ENCODE measurements around the gene DBF4B. TPM values are rescaled to one million over a fixed set of nuclear protein-coding genes. Genes with fewer than 3 reads are reported as not detected.
"Not testable (repeated sequence)": the region's sequence is repeated elsewhere in the genome, so short reads cannot be mapped to it uniquely, and the experiment has no call there.

The DBF4B gene, protein sequence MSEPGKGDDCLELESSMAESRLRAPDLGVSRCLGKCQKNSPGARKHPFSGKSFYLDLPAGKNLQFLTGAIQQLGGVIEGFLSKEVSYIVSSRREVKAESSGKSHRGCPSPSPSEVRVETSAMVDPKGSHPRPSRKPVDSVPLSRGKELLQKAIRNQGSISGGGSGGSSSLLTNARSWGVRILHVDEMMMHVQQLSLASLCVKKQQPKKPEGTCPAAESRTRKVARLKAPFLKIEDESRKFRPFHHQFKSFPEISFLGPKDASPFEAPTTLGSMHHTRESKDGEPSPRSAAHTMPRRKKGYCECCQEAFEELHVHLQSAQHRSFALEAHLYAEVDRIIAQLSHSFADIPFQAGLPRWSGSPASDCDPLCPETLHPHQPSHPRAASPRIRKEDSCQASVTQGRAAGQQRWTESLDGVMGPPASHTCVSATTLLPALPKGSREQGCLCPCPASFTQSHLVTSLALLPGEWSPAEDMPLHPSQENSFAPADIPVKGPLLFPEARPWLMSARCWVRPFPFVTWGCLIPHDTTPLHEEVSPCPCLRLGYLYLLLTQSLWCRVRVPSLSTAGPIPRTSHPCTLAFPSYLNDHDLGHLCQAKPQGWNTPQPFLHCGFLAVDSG
- total RNA-seq = 1 to 10 TPM; 4.2 to 4.3 TPM
- long read RNA-seq, donor 1, partial matches to known transcripts = 0 of 1 reads
- long read RNA-seq, donor 1, other reads (novel, unspliced or antisense) = 1 of 1 reads
- long read RNA-seq, donor 2, partial matches to known transcripts = 0 of 1 reads
- long read RNA-seq, donor 2, other reads (novel, unspliced or antisense) = 0 of 1 reads

DNA sequence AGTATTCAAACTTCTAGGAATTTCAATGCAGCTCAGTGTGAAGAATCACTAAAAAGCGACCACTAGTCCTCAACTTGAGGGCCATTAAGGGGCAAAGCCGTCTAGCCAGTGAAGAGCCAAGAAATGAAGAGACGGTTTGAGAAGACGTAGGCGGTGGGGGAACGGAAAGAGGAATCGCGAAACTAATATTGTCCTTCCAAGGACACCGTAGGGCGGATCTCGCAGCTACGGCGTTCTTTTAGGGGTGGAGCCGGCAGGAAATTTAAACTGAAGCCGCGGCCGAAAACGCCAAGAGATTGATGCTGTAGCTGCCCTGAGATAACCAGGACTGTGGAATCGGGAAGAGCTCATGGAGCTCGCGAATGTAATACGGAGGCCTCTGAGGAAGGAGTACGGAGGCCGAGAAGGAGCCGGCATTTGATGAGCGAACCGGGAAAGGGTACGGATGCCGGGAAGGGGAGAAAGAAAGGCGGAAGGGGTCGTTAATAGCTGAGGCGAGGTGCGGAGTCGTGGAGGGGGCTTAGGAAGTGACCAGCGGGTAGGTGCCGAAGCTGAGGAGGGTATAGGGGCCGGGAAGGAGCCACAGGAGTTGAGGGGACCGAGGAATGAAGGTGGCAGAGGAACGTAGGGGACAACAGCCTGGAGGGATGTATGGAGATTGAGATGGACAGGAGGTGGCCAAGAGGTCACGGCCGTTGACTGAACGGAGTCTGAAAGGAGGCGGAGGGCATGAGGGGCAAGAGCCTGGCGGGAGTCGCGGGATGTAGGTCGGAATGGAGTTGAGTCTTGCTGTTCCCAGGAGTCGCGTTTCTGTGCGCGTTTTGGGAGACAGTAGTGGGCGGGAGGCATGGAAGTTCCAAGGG, at the start of gene DBF4B:
Gene DBF4B, plus strand, starts transcription at position 265 of the 863 bp plus-strand sequence. Its CDS starts 156 bp downstream, at position 421.
- peak; percentile 91 for DNase-seq (ENCODE audit: low spot score)
- intact Hi-C loops (cut with DNase I) = no loop called here

DNA sequence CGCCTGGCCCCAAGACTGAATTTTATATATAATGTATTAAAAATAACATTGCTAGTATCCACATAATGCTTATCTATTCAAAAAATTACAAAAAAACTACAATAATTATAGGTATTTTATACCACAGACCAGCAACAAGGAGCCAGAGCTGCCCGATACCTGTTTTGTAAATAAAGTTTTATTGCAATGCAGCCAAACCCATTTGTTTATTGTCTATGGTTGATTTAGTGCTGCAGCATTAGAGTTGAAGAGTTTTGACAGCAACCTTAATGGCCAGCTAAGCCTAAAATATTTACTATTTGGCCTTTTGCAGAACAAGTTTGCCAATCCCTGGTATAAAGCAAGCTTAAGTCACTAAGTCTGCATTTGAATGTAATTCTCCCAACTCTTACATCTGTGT, 46.6 kb upstream of the DBF4B start:
- no peak for DNase-seq (ENCODE audit: low spot score)
- intact Hi-C loops (cut with DNase I) = no loop called here

DNA sequence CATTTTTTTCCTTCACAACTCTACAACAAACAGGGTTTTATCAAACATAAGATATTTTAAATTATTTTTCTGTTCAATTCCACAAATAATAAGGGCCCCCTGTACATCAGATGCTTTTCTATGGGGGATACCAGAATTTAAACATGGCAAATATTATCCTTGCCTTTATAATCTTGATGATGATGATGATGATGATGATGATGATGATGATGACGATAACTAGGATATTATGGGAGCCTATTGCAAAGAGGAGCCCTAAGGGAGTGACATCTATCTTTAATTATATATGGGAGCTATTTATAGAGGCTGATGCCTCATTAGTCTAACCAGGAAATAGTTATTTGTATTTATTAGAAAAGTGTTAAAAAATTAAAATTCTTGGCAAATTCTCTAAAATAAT, 45.4 kb upstream of the DBF4B start:
- DNase-seq (ENCODE audit: low spot score) = no peak
- intact Hi-C loops (cut with DNase I) = no loop called here

DNA sequence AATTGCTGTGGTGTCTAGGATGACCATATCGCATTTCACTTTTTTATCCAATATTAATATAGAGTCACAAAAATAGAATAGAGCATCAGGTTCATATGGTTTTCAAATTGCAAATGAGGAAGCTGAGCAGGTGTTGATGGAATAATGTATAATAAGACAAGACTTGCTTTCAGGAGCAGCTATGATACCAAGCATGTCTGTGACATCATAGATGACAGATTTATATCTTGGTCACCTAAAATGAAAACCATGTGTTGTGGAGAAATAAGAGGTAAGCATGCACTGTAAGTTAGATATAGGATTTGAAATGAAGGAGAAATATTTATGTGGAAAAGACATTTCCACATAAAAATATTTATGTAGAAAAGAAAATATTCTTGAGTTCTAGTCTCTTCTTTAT, 43.6 kb upstream of the DBF4B start:
- intact Hi-C loops (cut with DNase I) = no loop called here
- no peak for DNase-seq (ENCODE audit: low spot score)

DNA sequence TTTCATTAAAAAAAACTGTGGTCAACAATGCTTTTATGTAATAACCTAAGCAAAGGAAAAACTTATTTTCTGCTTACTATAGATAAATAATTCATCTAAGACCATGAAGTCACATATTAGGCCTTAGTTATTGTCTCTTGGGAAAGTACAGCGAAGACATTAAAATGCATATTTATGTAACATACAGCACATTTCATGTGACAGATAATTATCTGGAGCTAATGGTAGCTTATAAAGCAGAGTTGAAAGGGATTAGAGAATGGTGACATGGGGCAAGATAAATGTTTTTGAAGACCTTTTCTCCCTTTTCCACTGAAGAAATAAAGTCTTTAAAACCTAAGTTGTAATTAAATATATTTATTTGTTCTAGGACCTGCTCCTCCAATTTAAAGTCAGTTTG, 42.5 kb upstream of the DBF4B start:
- no peak for DNase-seq (ENCODE audit: low spot score)
- intact Hi-C loops (cut with DNase I) = no loop called here

DNA sequence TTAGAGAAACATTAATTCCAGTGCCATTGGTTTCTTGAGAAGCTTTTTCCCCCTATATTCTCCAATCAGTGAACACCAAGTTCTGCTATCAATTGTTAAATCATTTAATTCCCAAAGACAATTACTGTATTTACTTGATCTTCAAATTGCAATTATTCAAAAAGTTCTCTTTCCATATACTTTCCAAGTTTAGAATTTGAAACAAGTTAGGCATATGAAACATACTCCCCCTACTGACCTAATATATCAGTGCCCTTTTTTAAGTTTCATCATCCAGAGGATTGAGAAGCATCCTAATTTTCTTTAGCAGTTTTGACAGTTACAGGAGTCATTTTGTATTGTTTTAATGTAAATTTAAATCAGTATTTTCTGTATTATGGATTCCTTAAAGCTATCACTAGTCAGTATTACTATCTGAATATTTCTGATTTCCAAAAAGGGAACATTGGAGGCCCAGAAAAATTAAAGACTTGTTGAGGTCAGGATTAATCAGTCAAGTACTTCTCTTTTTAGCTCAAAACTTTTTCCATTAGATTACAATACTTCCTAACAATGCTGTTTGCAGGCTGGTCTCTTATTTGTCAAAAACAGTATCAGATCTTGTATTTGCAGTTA, 35.9 kb upstream of the DBF4B start:
- intact Hi-C loops (cut with DNase I) = no loop called here
- DNase-seq (ENCODE audit: low spot score) = no peak

DNA sequence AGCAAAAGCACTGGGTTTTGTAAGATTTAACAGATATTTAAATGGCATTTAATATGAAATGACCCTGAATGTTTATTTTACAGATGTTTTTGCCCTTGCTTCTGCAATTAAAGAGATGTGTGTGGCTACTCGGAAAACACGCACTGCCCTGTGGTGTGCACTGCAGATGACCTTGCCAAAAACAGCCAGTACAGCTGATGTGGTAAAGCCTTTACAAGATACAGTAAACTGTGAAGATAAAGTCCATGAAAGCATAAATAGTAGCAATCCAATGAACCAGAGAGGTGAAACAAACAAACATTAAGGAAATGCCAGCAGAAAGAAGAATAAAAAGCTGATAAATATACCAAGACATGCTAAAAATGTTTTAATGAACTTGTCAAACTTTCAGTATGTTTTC, 34.6 kb upstream of the DBF4B start:
- DNase-seq (ENCODE audit: low spot score) = no peak
- intact Hi-C loops (cut with DNase I) = no loop called here

DNA sequence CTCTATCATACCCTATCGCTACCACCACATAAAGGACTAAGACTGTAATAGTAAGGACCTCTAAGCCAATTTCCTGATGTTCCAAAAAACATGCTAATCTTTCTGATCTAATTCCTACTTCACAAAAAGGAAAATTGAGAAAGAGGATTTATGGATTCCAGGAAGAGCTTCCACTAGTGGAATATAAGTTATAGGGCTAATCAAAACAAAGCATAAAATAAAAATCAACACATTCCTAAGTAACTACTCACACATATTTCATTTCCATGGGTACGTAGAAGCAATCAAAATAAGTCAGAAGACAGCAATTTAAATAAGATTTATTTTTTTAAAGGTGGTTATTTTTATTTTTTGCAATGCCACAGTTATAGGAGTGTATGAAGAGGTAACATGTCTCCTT, 31.3 kb upstream of the DBF4B start:
- intact Hi-C loops (cut with DNase I) = no loop called here

DNA sequence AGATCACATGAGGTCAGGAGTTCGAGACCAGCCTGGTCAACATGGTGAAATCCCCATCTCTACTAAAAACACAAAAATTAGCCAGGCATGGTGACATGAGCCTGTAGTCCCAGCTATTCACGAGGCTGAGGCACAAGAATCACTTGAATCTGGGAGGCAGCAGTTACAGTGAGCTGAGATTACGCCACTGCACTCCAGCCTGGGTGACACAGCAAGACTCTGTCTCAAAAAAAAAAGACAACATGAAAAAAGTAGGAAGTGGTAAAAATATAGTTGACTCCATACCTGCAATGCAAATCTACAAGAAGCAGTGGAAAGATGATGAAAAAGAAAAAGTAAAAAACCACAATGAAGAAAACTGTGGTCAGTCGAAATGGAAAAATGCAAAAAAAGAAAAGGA, 25.2 kb upstream of the DBF4B start:
- intact Hi-C loops (cut with DNase I); DNase-seq (ENCODE audit: low spot score): not testable (repeated sequence)

More for the DNA sequence above, 31.3 kb upstream of the DBF4B start:
- no peak for DNase-seq (ENCODE audit: low spot score)

DNA sequence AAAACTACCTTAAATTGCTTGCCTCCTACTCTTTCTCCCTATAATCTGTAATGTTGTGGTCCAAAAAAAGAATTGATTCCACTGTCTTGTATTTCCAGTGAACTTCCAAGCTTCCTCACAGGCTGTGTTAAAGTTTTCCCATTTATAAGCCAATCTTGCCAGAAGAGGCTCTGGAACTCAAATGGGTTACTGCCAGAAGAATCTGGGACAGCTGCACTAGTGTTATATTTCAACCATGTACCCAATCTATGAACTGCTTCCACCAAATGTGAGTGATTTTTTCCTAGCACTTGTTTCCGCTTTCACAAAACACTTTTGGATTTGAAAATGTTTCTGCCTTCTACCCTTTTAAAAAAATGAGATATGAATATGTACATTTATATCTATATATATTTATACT, 20.7 kb upstream of the DBF4B start:
- no peak for DNase-seq (ENCODE audit: low spot score)
- intact Hi-C loops (cut with DNase I) = no loop called here

DNA sequence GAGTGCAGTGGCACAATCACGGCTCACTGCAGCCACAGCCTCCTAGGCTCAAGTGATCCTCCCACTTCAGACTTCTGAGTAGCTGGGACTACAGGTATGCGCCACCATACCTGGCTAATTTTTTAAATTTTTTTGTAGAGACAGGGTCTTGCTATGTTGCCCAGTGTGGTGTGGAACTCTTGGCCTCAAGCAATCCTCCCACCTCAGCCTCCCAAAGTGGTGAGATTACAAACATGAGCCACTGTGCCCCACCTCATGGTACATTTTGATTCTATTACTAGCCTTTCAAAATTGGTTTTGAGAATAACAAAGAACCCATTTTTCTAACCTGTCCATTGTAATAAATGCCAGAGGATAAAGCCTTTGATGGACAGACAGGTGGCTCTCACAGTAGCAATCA, 20.3 kb upstream of the DBF4B start:
- intact Hi-C loops (cut with DNase I) = no loop called here
- no peak for DNase-seq (ENCODE audit: low spot score)

DNA sequence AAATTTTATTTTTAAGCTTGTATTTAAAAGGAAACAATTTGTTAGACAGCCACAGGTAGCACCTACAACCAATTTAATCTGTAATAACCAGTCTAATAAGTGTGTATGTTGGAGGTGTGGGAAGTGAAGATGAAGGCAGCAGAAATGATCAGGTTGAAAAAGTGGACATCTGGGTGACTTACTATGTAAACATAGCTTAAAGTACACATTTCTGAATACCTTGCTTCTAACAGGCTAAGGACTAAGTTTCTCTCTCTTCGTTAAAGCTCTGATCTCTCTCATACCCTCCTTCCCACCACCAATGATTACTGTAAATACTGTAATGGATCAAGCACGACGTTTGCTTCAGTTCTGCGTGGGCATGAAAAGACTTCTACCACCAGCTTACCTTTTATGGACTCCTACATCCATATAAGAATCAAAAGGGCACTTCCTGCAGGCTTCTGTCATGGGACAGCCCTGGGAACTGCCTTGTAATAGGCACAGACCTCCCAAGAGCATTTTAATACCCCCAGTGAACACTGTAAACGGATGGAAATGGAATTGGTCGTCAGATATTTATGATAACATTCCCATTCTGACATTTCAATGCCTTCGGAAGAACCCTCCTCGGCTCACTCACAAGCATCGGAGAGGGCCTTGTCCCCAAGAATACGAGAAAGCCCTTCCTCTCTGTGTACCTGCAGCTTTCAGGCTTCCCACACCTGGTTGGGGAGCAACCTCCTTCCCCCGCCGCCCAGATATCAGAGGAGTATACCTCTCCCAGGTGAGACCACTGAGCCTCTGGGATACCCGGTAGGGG, 19.6 kb upstream of the DBF4B start:
- intact Hi-C loops (cut with DNase I) = no loop called here
- no peak for DNase-seq (ENCODE audit: low spot score)

DNA sequence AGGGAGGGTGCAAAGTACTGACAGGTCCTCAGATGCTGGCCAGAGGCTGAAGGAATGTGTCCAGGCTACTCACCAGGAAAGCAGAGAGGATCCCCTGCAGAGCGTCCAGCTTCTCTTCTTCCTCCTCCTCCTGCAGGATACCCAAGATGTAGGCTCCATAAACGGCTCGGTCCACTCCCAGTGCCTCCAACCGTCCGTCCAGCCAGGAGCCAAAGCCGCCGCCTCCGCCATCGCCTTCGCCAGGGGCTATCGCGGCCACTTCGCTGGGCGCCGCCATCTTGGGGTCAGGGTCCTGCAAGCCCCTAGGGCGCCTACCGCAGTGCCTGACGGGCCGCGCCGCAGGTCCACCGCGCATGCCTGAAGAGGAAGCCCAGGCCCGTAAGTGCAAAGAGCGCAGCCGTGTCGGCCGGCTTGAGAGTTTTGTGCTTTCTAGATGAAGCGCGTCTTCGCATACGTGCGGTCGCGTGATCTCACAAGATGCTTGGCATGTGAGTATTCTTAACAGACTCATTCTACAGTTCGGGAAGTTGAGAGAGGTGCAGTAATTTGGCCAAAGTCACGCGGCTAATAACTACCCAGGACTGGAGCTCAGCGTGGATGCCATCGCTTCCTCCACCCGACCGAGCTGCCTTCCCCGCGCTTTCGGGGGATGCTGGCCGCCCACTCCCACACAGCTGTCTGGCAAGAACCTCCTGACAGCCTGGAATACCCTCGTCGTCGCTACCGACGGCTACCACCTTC, 18.8 kb upstream of the DBF4B start, which contains the start of gene CCDC43:
Gene CCDC43, minus strand, starts transcription at position 300 of the 741 bp plus-strand sequence. Its CDS starts 23 bp downstream, at position 277.
- peak; percentile 97 for DNase-seq (ENCODE audit: low spot score)
- intact Hi-C loops (cut with DNase I) = no loop called here

DNA sequence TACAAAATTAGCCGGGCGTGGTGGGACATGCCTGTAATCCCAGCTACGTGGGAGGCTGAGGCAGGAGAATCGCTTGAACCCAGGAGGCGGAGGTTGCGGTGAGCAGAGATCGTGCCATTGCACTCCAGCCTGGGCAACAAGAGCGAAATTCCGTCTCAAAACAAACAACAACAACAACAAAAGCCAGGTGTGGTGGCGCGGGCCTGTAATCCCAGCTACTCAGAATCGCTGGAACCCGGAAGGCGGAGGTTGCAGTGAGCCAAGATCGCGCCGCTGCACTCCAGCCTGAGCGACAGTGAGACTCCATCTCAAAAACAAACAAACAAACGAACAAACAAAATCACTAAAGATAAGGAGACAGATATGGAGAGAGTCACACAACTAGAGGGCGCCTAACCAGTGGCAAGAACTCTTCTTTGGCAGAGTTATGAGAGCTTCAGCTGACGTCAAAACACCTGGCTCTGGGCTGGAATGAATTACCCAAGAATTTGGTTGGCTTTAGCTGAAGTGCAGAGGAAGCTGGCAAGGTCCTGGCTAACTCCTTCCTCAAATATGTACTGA, 17.6 kb upstream of the DBF4B start:
- DNase-seq (ENCODE audit: low spot score); intact Hi-C loops (cut with DNase I): not testable (repeated sequence)

DNA sequence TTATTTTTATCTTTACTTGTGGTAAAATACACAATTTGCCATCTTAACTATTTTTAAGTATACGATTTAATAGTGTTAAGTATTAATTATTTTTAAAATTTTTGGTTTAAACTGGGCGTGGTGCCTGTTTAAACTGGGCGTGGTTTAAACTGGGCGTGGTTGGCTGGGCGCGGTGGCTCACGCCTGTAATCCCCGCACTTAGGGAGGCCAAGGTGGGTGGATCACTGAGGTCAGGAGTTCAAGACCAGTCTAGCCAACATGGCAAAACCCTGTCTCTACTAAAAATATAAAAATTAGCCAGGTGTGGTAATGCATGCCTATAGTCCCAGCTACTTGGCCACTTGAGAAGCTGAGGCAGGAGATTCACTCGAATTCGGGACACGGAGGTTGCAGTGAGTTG, 14.9 kb upstream of the DBF4B start:
- no peak for DNase-seq (ENCODE audit: low spot score)
- intact Hi-C loops (cut with DNase I) = no loop called here

DNA sequence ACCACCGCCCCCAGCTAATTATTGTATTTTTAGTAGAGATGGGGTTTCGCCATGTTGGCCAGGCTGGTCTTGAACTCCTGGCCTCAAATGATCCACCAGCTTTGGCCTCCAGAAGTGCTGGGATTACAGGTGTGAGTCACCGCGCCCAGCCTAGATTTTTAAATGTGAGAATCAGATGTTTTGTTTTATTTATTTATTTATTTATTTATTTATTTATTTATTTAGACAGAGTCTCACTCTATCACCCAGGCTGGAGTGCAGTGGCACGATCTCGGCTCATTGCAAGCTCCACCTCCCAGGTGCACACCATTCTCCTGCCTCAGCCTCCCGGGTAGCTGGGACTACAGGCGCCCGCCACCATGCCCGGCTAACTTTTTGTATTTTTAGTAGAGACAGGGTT, 8.2 kb upstream of the DBF4B start:
- DNase-seq (ENCODE audit: low spot score); intact Hi-C loops (cut with DNase I): not testable (repeated sequence)

DNA sequence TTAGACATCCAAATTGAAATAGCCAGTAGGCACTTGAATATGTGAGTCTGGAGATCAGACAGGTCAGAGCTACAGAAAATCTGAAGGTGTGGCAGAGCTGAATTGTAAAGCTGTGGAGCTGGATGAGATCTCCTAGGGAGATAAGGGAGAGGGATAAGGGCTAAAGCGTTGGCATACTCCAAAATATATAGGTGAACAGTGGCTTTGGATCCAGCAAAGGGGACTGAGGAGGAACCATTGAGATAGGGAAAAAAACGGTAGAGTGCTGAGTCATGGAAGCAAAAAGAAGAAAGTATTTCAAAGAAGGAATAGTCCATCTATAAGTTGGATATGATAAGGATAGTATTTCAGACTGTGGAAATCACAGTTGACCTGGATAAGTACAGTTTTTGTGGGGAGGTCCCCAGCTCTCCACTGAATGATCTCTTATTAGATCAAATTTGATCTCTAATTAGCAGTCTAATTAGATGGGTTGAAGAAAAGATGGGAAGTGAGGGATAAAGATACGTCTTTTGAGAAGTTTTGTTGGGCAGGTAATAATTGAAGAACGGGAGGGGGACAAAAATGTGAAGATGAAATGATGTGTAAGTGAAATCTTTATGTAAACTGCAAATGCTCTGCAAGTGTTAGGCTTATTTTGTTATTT, 587 bp upstream of the DBF4B start:
- intact Hi-C loops (cut with DNase I) = no loop called here
- no peak for DNase-seq (ENCODE audit: low spot score)
